HCT116 (cell line): ENCODE measurements around the gene DHX40.

Experiments used
- ATF3 ChIP-seq: IDR thresholded peaks from 2 replicates; pipeline ENCODE4 v1.6.1; 2012
- CEBPB ChIP-seq: IDR thresholded peaks from 2 replicates; pipeline ENCODE4 v1.6.1; 2012; ENCODE audit warnings: low read depth
- CTCF ChIP-seq, 3 experiments: fragments of 200-600 bp in 1 of 3; sonication (generic) in 1 of 3; IDR thresholded peaks in 2 of 3; conservative IDR thresholded peaks in 1 of 3; 2 replicates each; pipeline ENCODE4 v1.5.1; 2012 to 2017; ENCODE audit warnings: low read depth in 2 of 3, low read length in 2 of 3, antibody characterized with exemption in 1 of 3, borderline replicate concordance in 1 of 3, control low read depth in 1 of 3, mild to moderate bottlenecking in 1 of 3, mixed read lengths in 1 of 3, mixed run types in 1 of 3, moderate library complexity in 1 of 3; ENCODE audit not compliant: insufficient read depth in 1 of 3
- EGR1 ChIP-seq: IDR thresholded peaks from 2 replicates; pipeline ENCODE4 v1.6.1; 2012; ENCODE audit warnings: low read depth
- EZH2 ChIP-seq: fragments of 200-600 bp; sonication (generic); IDR thresholded peaks from 2 replicates; pipeline ENCODE4 v1.6.1; 2017; ENCODE audit warnings: antibody characterized with exemption, mixed run types
- EZH2phosphoT487 ChIP-seq: fragments of 200-600 bp; IDR thresholded peaks from 2 replicates; pipeline ENCODE4 v1.6.1; 2018; ENCODE audit warnings: antibody characterized with exemption, borderline replicate concordance
- MAX ChIP-seq: IDR thresholded peaks from 2 replicates; pipeline ENCODE4 v1.6.1; 2012
- POLR2A ChIP-seq: IDR thresholded peaks from 2 replicates; pipeline ENCODE4 v1.7.0; 2011; ENCODE audit warnings: borderline replicate concordance; ENCODE audit not compliant: insufficient read depth, insufficient read length; ENCODE audit errors: extremely low read depth
- POLR2AphosphoS5 ChIP-seq: IDR thresholded peaks from 2 replicates; pipeline ENCODE4 v1.6.1; 2011; ENCODE audit warnings: mild to moderate bottlenecking, low read depth, low read length, moderate library complexity
- RAD21 ChIP-seq: IDR thresholded peaks from 2 replicates; pipeline ENCODE4 v1.6.1; 2012; ENCODE audit warnings: low read depth, mild to moderate bottlenecking
- REST ChIP-seq: IDR thresholded peaks from 2 replicates; pipeline ENCODE4 v1.6.1; 2012; ENCODE audit warnings: low read depth
- SRF ChIP-seq: IDR thresholded peaks from 2 replicates; pipeline ENCODE4 v1.6.1; 2012; ENCODE audit warnings: low read depth
- YY1 ChIP-seq: IDR thresholded peaks from 2 replicates; pipeline ENCODE4 v1.6.1; 2011; ENCODE audit warnings: low read length, low read depth, moderate library complexity, mild to moderate bottlenecking; ENCODE audit not compliant: insufficient replicate concordance; ENCODE audit errors: extremely low read depth
- ZNF274 ChIP-seq: fragments of 200-500 bp; sonication (Bioruptor generic); IDR thresholded peaks from 2 replicates; pipeline ENCODE4 v1.6.1; 2014; ENCODE audit warnings: mild to moderate bottlenecking, low read depth, low read length, inconsistent platforms

GRCh38 chr17:59607061-59607460 is 41.7 kb downstream of the DHX40 start:
- TF ChIP-seq POLR2A (no peak), EZH2phosphoT487 (no peak), CTCF (IDR thresholded peaks at IDR 0.05 in 2 of 3, conservative IDR thresholded peaks at IDR 0.05 in 1 of 3; ENCODE audit: borderline replicate concordance in 1 of 3, insufficient read depth in 1 of 3, low read depth in 2 of 3, low read length in 2 of 3) (no peak), EGR1 (no peak), MAX (no peak), RAD21 (no peak), CEBPB (no peak), YY1 (no peak), POLR2AphosphoS5 (no peak), REST (no peak), ATF3 (no peak), EZH2 (no peak), ZNF274 (no peak), SRF (no peak)
